Transverse colon (tissue), 4 donors: ENCODE measurements around the gene ALG13. TPM values are rescaled to one million over a fixed set of nuclear protein-coding genes. Genes with fewer than 3 reads are reported as not detected.
"Not testable (repeated sequence)": the region's sequence is repeated elsewhere in the genome, so short reads cannot be mapped to it uniquely, and the experiment has no call there.

ENCODE experiments used
- DNase-seq: peaks from one replicate; pipeline ENCODE4 v3.0.0-alpha.2; 2019
- H3K27ac ChIP-seq, 4 donors: fragments of 200-600 bp; sonication (generic); 2 replicates each; pipeline ENCODE4 v1.5.1; 2016 to 2018; ENCODE audit warnings: inconsistent platforms in 4 of 4
- H3K27me3 ChIP-seq: fragments of 200-600 bp; sonication (generic); 2 replicates; pipeline ENCODE4 v1.5.1; 2017; ENCODE audit warnings: inconsistent platforms
- H3K36me3 ChIP-seq, 4 donors: fragments of 200-600 bp; sonication (generic); 2 replicates each; pipeline ENCODE4 v1.5.1; 2017 to 2019; ENCODE audit warnings: inconsistent platforms in 4 of 4
- H3K4me1 ChIP-seq, 4 donors: fragments of 200-600 bp; sonication (generic); 2 replicates each; pipeline ENCODE4 v1.5.1; 2017 to 2020; ENCODE audit warnings: inconsistent platforms in 4 of 4
- H3K4me3 ChIP-seq, 4 donors: fragments of 200-600 bp; sonication (generic); 1 replicate in 1 of 4; 2 replicates in 3 of 4; pipeline versions ENCODE4 v1.5.1 to v1.6.1; 2017 to 2019; ENCODE audit warnings: inconsistent platforms in 4 of 4
- H3K9me3 ChIP-seq, 2 donors: fragments of 200-600 bp; sonication (generic); 2 replicates each; pipeline ENCODE4 v1.5.1; 2017 to 2019; ENCODE audit warnings: inconsistent platforms in 2 of 2
- CTCF ChIP-seq, 5 experiments: fragments of 200-600 bp in 3 of 5; fragments of 450-650 bp in 2 of 5; sonication (generic) in 3 of 5; IDR thresholded peaks; 1 replicate in 2 of 5; 2 replicates in 3 of 5; pipeline ENCODE4 v1.5.1; 2016 to 2017; ENCODE audit warnings: antibody characterized with exemption in 5 of 5, inconsistent platforms in 3 of 5, mild to moderate bottlenecking in 2 of 5, moderate library complexity in 1 of 5
- EP300 ChIP-seq: sonication (generic); formaldehyde crosslinking; IDR thresholded peaks from one replicate; pipeline ENCODE4 v1.6.1; 2017; ENCODE audit warnings: antibody characterized with exemption, low read depth
- POLR2A ChIP-seq: fragments of 450-650 bp; IDR thresholded peaks from one replicate; pipeline ENCODE4 v1.6.1; 2016; ENCODE audit warnings: antibody characterized with exemption, mild to moderate bottlenecking, moderate library complexity
- POLR2AphosphoS5 ChIP-seq, 3 donors: sonication (generic); formaldehyde crosslinking; IDR thresholded peaks; one replicate each; pipeline ENCODE4 v1.6.1; 2016; ENCODE audit warnings: antibody characterized with exemption in 3 of 3
- WGBS, 2 donors: methylation state at CpG; one replicate each; pipeline ENCODE4 v1.1.5; 2018; ENCODE audit warnings: low coverage in 1 of 2; 5-methylcytosine and 5-hydroxymethylcytosine counted together
- in situ Hi-C, 4 donors: fragments of 200-750 bp; cut with MboI; loops; one replicate each; pipeline versions ENCODE4 v1.15.0 to v1.15.1; 2017; ENCODE audit warnings: low sequenced_read_pairs in 3 of 4, low pct_ligation_motif_present in 1 of 4, low pct_unique_long_range_greater_than_20kb in 1 of 4
- intact Hi-C: fragments of 100-400 bp; cut with DNase I; formaldehyde crosslinking; loops from one replicate; pipeline ENCODE4 v1.15.1; 2023; ENCODE audit warnings: low total_unique reads
- total RNA-seq, 4 donors: library from RNA; depleted of rRNA; stranded (reverse); fragments of >200 nt; gene quantifications; one replicate each; pipeline ENCODE4 v1.1.0, GENCODE V29; 2016

Gene ALG13
- 100 to 1,000 TPM in 1 of 4 donors, 10 to 100 TPM in 3; 64.7 to 130 (median 74.1) TPM for total RNA-seq

DNA sequence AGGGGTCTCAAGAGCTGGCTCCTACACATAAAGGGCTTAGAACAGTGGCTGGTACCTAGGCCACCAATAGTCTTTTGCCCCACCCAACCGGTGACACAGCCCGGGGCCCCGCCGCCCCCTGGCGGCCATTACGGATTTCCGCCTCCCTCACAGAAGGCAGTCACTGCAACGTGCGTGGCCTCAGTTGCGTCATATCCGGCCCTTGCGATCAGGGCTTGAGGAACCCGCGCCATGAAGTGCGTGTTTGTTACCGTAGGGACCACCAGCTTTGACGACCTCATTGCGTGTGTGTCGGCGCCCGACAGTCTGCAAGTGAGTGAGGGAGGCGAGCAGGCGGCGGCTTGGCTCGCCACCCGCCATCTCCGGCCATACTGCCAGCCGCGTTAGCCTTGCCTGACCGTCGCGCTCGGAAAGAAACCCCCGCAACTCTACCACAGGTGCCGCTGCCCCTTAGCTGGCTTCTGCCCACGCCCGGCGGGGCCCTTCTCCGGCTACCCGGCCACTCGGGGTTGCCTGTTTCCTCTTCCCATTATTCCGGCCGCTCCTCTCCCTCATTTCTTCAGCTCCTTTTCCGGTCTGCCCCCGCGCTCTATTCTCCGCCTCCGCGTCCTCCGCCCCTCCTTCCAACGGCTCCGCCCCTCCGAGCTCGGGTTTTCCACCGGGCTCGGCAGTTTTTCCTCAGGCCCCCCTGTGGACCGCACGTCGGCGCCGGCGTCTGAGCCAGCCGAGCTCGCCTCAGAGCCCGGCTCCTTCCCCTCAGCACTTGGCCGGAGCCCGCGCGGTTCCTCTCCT lies at the start of gene ALG13:
TSS of gene ALG13 (plus strand) at position 183 of the 792 bp plus-strand sequence. CDS start at position 232, 49 bp downstream.
- WGBS, 2 donors = 34% methylated on average over 69 of the region's 69 CpGs; no CpG with 5 or more reads in 1 of the 2 donors
- intact Hi-C loops = no loop called here
- Histone ChIP-seq H3K36me3 (peaks cover 0 to 5% (median 0%) of the 10 kb centered on the region in 4 donors), H3K4me3 (peak within 1 kb of the TSS; percentile 63 to 82 (median 74)), H3K9me3 (no peaks in the 10 kb centered on the region), H3K27me3 (no peaks in the 10 kb centered on the region), H3K4me1 (peaks cover 0 to 9% (median 4%) of the 10 kb centered on the region in 4 donors), H3K27ac (peak within 1 kb of the TSS; percentile 93 to 100 (median 98))
- in situ Hi-C loops = no loop called here
- TF ChIP-seq POLR2A (peak; percentile 76), EP300 (no peak), POLR2AphosphoS5 (IDR thresholded peaks at IDR 0.05) (peak; percentile 32 to 84 (median 71)), CTCF (IDR thresholded peaks at IDR 0.05) (peak; percentile 65 to 86 (median 72))
- DNase-seq = peak; percentile 88

DNA sequence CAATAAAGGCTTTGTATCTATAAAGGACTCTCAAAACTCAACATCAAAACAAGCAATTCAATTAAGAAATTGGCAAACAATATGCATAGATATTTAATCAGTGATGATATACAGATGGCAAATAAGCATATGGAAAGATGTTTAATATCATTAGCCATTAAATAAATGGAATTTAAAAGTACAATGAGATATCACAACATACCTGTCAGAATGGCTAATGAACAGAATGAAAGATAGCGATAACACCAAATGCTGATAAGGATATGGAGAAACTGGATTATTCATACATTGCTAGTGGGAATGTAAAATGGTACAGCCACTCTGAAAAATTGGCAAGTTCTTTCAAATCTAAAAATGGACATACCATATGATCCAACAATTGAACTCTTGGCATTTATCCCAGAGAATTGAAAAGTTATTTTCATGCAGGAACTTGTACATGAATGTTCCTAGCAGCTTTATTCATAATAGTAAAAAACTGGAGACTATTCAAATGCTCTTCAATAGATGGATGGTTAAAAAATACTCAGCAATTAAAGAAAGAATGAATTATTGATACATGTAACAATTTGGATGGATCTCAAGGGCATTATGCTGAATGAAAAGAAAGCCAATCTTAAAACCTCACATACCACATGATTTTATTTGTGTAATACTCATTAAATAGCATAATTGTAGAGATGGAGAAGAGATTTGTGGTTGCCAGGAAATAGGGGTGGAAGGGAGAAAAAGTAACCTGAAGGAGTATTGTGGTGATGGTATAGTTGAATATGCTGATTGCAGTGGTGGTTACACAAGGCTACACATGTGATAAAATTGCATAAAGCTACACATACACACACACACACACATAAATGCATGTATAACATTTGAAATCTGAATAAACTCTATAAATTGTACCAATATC lies 45.9 kb upstream of the ALG13 start:
- no peak for DNase-seq
- H3K27me3 ChIP-seq = no peaks in the 10 kb centered on the region
- intact Hi-C loops = no loop called here
- in situ Hi-C loops = no loop called here
- H3K27ac ChIP-seq = no peak overlapping the region
- no peak for TF ChIP-seq CTCF (IDR thresholded peaks at IDR 0.05)
- TF ChIP-seq POLR2A = no peak
- no peak for TF ChIP-seq EP300
- no peak for TF ChIP-seq POLR2AphosphoS5 (IDR thresholded peaks at IDR 0.05)
- 98 to 100% methylated on average over 1 of the region's 1 CpG for WGBS, 2 donors
- H3K36me3 ChIP-seq = no peaks in the 10 kb centered on the region
- no peak overlapping the region for H3K4me3 ChIP-seq
- H3K9me3 ChIP-seq = no peaks in the 10 kb centered on the region
- no peaks in the 10 kb centered on the region for H3K4me1 ChIP-seq

- Histone ChIP-seq H3K4me3 (no peak overlapping the region), H3K9me3 (no peaks in the 10 kb centered on the region), H3K4me1 (no peaks in the 10 kb centered on the region), H3K27ac (no peak overlapping the region), H3K36me3 (no peaks in the 10 kb centered on the region), H3K27me3 (no peaks in the 10 kb centered on the region)
- DNase-seq = no peak
- intact Hi-C loops (no loop called here), in situ Hi-C loops (no loop called here)
- WGBS, 2 donors = 83 to 100% methylated on average over 2 to 3 of the region's 3 CpGs
- TF ChIP-seq CTCF (IDR thresholded peaks at IDR 0.05) = no peak
- no peak for TF ChIP-seq POLR2A
Observed at GRCh38 chrX:111641969-111642368, 39.0 kb upstream of the ALG13 start.

GRCh38 chrX:111645165-111645564 lies 35.8 kb upstream of the ALG13 start:
- H3K27me3 ChIP-seq, H3K27ac ChIP-seq, DNase-seq, H3K9me3 ChIP-seq, H3K4me3 ChIP-seq, in situ Hi-C loops, intact Hi-C loops, H3K36me3 ChIP-seq, H3K4me1 ChIP-seq: not testable (repeated sequence)
- WGBS, 2 donors = 86 to 90% methylated on average over 2 to 3 of the region's 3 CpGs
